Right atrium auricular region (tissue), 2 donors: ENCODE data around the gene C2. TPM values are rescaled to one million over a fixed set of nuclear protein-coding genes. Genes with fewer than 3 reads are reported as not detected.

Experiments
- DNase-seq: peaks from one replicate; pipeline ENCODE4 v3.0.0-alpha.2; 2019; ENCODE audit warnings: low spot score
- H3K27ac ChIP-seq, 2 donors: fragments of 200-600 bp; sonication (generic); 1 replicate in 1 of 2; 2 replicates in 1 of 2; pipeline ENCODE4 v1.5.1; 2016 to 2019
- H3K27me3 ChIP-seq, 2 donors: fragments of 200-600 bp; sonication (generic); one replicate each; pipeline versions ENCODE4 v1.5.1 to v1.6.0; 2017 to 2019
- H3K36me3 ChIP-seq: fragments of 200-600 bp; sonication (generic); one replicate; pipeline ENCODE4 v1.5.1; 2016
- H3K4me1 ChIP-seq, 2 donors: fragments of 200-600 bp; sonication (generic); one replicate each; pipeline versions ENCODE4 v1.5.1 to v1.6.0; 2017 to 2019
- H3K4me3 ChIP-seq, 2 donors: fragments of 200-600 bp; sonication (generic); 1 replicate in 1 of 2; 2 replicates in 1 of 2; pipeline ENCODE4 v1.5.1; 2017 to 2019; ENCODE audit warnings: mild to moderate bottlenecking in 1 of 2, moderate library complexity in 1 of 2
- H3K9me3 ChIP-seq, 2 donors: fragments of 200-600 bp; sonication (generic); one replicate each; pipeline ENCODE4 v1.5.1; 2019
- CTCF ChIP-seq, 2 donors: fragments of 200-600 bp; sonication (generic); IDR thresholded peaks; one replicate each; pipeline ENCODE4 v1.5.1; 2019; ENCODE audit warnings: antibody characterized with exemption in 2 of 2
- total RNA-seq, 2 donors: library from RNA; depleted of rRNA; stranded (reverse); fragments of >200 nt; gene quantifications; one replicate each; pipeline ENCODE4 v1.1.0, GENCODE V29; 2016

Gene C2
- total RNA-seq, 2 donors from 2014 or later: 3.5 to 19.9 TPM

GRCh38 chr6:31915351-31915750 lies 12.2 kb upstream of the C2 start:
- H3K4me3 ChIP-seq: no peak overlapping the region
- H3K4me1 ChIP-seq: no peaks in the 10 kb centered on the region
- TF ChIP-seq CTCF (IDR thresholded peaks at IDR 0.05): no peak

GRCh38 chr6:31915756-31916155 lies 11.8 kb upstream of the C2 start:
- no peak for DNase-seq
- no peaks in the 10 kb centered on the region for H3K36me3 ChIP-seq
- no peak overlapping the region for H3K27ac ChIP-seq
- no peaks in the 10 kb centered on the region for H3K4me1 ChIP-seq
- H3K4me3 ChIP-seq: no peak overlapping the region
- TF ChIP-seq CTCF (IDR thresholded peaks at IDR 0.05): no peak
- no peaks in the 10 kb centered on the region for H3K9me3 ChIP-seq
- no peaks in the 10 kb centered on the region for H3K27me3 ChIP-seq

More at GRCh38 chr6:31915351-31915750, 12.2 kb upstream of the C2 start:
- Histone ChIP-seq H3K27ac (no peak overlapping the region), H3K36me3 (no peaks in the 10 kb centered on the region), H3K27me3 (no peaks in the 10 kb centered on the region), H3K9me3 (no peaks in the 10 kb centered on the region)
- DNase-seq: no peak

GRCh38 chr6:31918069-31918720 lies 9.3 kb upstream of the C2 start:
- H3K4me1 ChIP-seq: no peaks in the 10 kb centered on the region
- H3K27ac ChIP-seq: no peak overlapping the region
- no peak for DNase-seq
- H3K27me3 ChIP-seq: no peaks in the 10 kb centered on the region
- no peak for TF ChIP-seq CTCF (IDR thresholded peaks at IDR 0.05)
- no peak overlapping the region for H3K4me3 ChIP-seq
- H3K36me3 ChIP-seq: no peaks in the 10 kb centered on the region
- H3K9me3 ChIP-seq: no peaks in the 10 kb centered on the region

GRCh38 chr6:31919624-31920303 lies 7.8 kb upstream of the C2 start:
- TF ChIP-seq CTCF (IDR thresholded peaks at IDR 0.05): no peak
- Histone ChIP-seq H3K4me1 (no peaks in the 10 kb centered on the region), H3K27ac (no peak overlapping the region), H3K27me3 (no peaks in the 10 kb centered on the region), H3K36me3 (no peaks in the 10 kb centered on the region), H3K9me3 (no peaks in the 10 kb centered on the region), H3K4me3 (no peak overlapping the region)
- DNase-seq: no peak

- no peaks in the 10 kb centered on the region for H3K9me3 ChIP-seq
- no peak for TF ChIP-seq CTCF (IDR thresholded peaks at IDR 0.05)
- DNase-seq: no peak
Observed at GRCh38 chr6:31920811-31921210, 6.7 kb upstream of the C2 start.

More at GRCh38 chr6:31920811-31921210, 6.7 kb upstream of the C2 start:
- H3K4me3 ChIP-seq: no peak overlapping the region
- H3K36me3 ChIP-seq: no peaks in the 10 kb centered on the region
- H3K27me3 ChIP-seq: no peaks in the 10 kb centered on the region
- H3K4me1 ChIP-seq: no peaks in the 10 kb centered on the region
- no peak overlapping the region for H3K27ac ChIP-seq
